Colonic mucosa (tissue), 2 donors: ENCODE data around the gene SLC13A4. TPM values are rescaled to one million over a fixed set of nuclear protein-coding genes. Genes with fewer than 3 reads are reported as not detected.

Experiments
- total RNA-seq, 2 donors: library from RNA; stranded (reverse); fragmentation: NEBNext Ultra II Directional in 1 of 2; extraction: Animal tissue kit (Norgen Biotek cat#: 25700) in 1 of 2; gene quantifications; one replicate each; pipeline ENCODE4 v1.2.1, GENCODE V29; 2021
- donor health status: DM: no; HTN: no; CAD: no.
- donor health status: DM: no; HTN: no; CAD: no.

Gene SLC13A4
- total RNA-seq, 2 donors from 2014 or later: not detected

Other genes with a start within 250 kb of the SLC13A4 start
- gene CNOT4, start 218.1 kb downstream of the SLC13A4 start, total RNA-seq: 10 to 100 TPM; 14.7 to 20.9 TPM
- 10 to 100 TPM; 38.0 to 58.4 TPM for gene NUP205, start 170.3 kb downstream of the SLC13A4 start, total RNA-seq
- gene STMP1, start 65.7 kb downstream of the SLC13A4 start, total RNA-seq: 10 to 100 TPM; 25.7 to 27.4 TPM
- gene FAM180A, start 20.6 kb upstream of the SLC13A4 start, total RNA-seq: 1 to 10 TPM in 1 of 2 donors, under 1 TPM in 1; 0.45 to 1.1 TPM
- gene MTPN, start 249.2 kb upstream of the SLC13A4 start, total RNA-seq: 100 to 1,000 TPM; 101 to 109 TPM